Astrocyte (in vitro differentiated cells and primary cell): ENCODE results near the gene RASGRF1.

Source experiments
- EZH2 ChIP-seq: IDR thresholded peaks from 2 replicates; pipeline ENCODE4 v1.6.1; 2012; ENCODE audit warnings: mild to moderate bottlenecking, low read length, inconsistent platforms; ENCODE audit not compliant: insufficient read depth
- TF ChIP-seq, protein P1 (sequence below): IDR thresholded peaks from 2 replicates; pipeline ENCODE4 v1.5.1; 2011; ENCODE audit warnings: low read depth, mild to moderate bottlenecking, inconsistent platforms, low read length, moderate library complexity; ENCODE audit not compliant: insufficient read depth

DNA sequence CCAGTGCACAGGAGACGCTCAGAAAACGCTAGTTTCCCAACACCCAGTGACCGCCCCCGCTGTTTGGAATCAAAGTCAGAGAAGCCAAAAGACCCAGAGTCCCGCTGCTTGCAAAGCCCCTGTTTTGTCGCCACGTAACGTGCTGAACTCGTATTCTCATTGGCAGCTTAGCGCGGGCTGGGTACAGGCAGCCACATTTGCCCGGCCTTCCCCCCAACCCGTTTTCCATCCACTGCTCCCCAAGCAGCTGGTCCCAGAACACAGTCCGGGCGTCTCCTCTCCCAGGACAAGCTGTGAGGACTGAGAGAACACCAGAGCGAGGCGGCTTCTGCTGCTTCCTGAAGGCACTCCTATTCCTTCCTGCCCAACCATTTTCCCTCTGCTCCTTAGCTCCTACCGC lies 54.8 kb downstream of the RASGRF1 start:
- TF ChIP-seq, protein P1, sequence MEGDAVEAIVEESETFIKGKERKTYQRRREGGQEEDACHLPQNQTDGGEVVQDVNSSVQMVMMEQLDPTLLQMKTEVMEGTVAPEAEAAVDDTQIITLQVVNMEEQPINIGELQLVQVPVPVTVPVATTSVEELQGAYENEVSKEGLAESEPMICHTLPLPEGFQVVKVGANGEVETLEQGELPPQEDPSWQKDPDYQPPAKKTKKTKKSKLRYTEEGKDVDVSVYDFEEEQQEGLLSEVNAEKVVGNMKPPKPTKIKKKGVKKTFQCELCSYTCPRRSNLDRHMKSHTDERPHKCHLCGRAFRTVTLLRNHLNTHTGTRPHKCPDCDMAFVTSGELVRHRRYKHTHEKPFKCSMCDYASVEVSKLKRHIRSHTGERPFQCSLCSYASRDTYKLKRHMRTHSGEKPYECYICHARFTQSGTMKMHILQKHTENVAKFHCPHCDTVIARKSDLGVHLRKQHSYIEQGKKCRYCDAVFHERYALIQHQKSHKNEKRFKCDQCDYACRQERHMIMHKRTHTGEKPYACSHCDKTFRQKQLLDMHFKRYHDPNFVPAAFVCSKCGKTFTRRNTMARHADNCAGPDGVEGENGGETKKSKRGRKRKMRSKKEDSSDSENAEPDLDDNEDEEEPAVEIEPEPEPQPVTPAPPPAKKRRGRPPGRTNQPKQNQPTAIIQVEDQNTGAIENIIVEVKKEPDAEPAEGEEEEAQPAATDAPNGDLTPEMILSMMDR, result no peak
- TF ChIP-seq EZH2, result no peak
